Endothelial cell of umbilical vein (primary cell): Measurements from ENCODE around the gene LAMB3. TPM values are rescaled to one million over a fixed set of nuclear protein-coding genes. Genes with fewer than 3 reads are reported as not detected.

Experiments used
- BruUV-seq: library from RNA; stranded (reverse); fragments of 400-500 nt; replicated peaks from 2 replicates; lab custom pipeline; 2021; lab: Mats Ljungman, UMichigan
- CTCF ChIA-PET: fragments of 300-600, 350-600 bp; sonication (Branson Sonifier 250); formaldehyde crosslinking; loops from one replicate; lab custom pipeline; 2021; ENCODE audit warnings: antibody characterized with exemption, inconsistent platforms; lab: Charles Lee
- POLR2A ChIA-PET: fragments of 300-600, 350-600 bp; sonication (Branson Sonifier 250); formaldehyde crosslinking; loops from one replicate; lab custom pipeline; 2021; ENCODE audit warnings: antibody characterized with exemption, inconsistent platforms; lab: Charles Lee
- DNase-seq: peaks from one replicate; pipeline ENCODE4 v3.0.0-alpha.2; 2011; ENCODE audit warnings: low read depth, low spot score
- FAIRE-seq: peaks from 2 replicates; lab custom pipeline; 2011; peaks lifted over from hg19 to GRCh38; lab: Jason Lieb, UNC
- H2AFZ ChIP-seq: 2 replicates; pipeline ENCODE4 v1.6.0; 2012; ENCODE audit warnings: low read depth, low read length, control low read depth, inconsistent platforms
- H3K27ac ChIP-seq: 2 replicates; pipeline ENCODE4 v1.5.1; 2011; ENCODE audit warnings: low read depth, mild to moderate bottlenecking, control low read depth, low read length, moderate library complexity; ENCODE audit not compliant: insufficient read depth
- H3K27me3 ChIP-seq, 2 experiments: 2 replicates each; pipeline versions ENCODE4 v1.6.0 to v1.6.1; 2011; ENCODE audit warnings: low read length in 2 of 2, mixed read lengths in 1 of 2; ENCODE audit not compliant: control insufficient read depth in 2 of 2, insufficient read depth in 2 of 2
- H3K36me3 ChIP-seq, 2 experiments: 2 replicates in 1 of 2; 3 replicates in 1 of 2; pipeline ENCODE4 v1.5.1; 2011; ENCODE audit warnings: low read length in 2 of 2, mild to moderate bottlenecking in 1 of 2, moderate library complexity in 1 of 2; ENCODE audit not compliant: control insufficient read depth in 2 of 2, insufficient read depth in 2 of 2; ENCODE audit errors: extremely low read depth in 1 of 2
- H3K4me1 ChIP-seq: 3 replicates; pipeline ENCODE4 v1.5.1; 2011; ENCODE audit warnings: mild to moderate bottlenecking, low read length; ENCODE audit not compliant: control insufficient read depth, insufficient read depth; ENCODE audit errors: extremely low read depth
- H3K4me2 ChIP-seq: 2 replicates; pipeline ENCODE4 v1.6.1; 2011; ENCODE audit warnings: low read length, control low read depth, mixed read lengths; ENCODE audit not compliant: insufficient read depth
- H3K4me3 ChIP-seq, 3 experiments: fragments of 200-600 bp in 1 of 3; sonication (generic), shearing (Covaris generic) in 1 of 3; replicated peaks in 1 of 3; 2 replicates each; pipeline ENCODE4 v1.5.1; 2011 to 2016; ENCODE audit warnings: control low read depth in 3 of 3, low read length in 3 of 3, mild to moderate bottlenecking in 2 of 3, inconsistent platforms in 1 of 3, low read depth in 1 of 3, moderate library complexity in 1 of 3; ENCODE audit not compliant: insufficient read depth in 1 of 3
- H3K79me2 ChIP-seq: 2 replicates; pipeline ENCODE4 v1.6.0; 2012; ENCODE audit warnings: low read length, inconsistent platforms; ENCODE audit not compliant: control insufficient read depth, insufficient read depth
- H3K9ac ChIP-seq: replicated peaks from 2 replicates; pipeline ENCODE3; 2011; ENCODE audit warnings: low read length, control low read depth; ENCODE audit not compliant: insufficient read depth; ENCODE audit errors: extremely low read depth
- H3K9me1 ChIP-seq: replicated peaks from 3 replicates; pipeline ENCODE4 v1.6.0; 2011; ENCODE audit warnings: mild to moderate bottlenecking, low read length; ENCODE audit not compliant: control insufficient read depth, insufficient read depth; ENCODE audit errors: extremely low read depth
- H3K9me3 ChIP-seq: replicated peaks from 2 replicates; pipeline ENCODE4 v1.5.1; 2012; ENCODE audit warnings: low read length, inconsistent platforms; ENCODE audit not compliant: control insufficient read depth, insufficient read depth
- H4K20me1 ChIP-seq: replicated peaks from 2 replicates; pipeline ENCODE3; 2011; ENCODE audit warnings: mild to moderate bottlenecking, low read length; ENCODE audit not compliant: control insufficient read depth, insufficient read depth; ENCODE audit errors: extremely low read depth
- EZH2 ChIP-seq: IDR thresholded peaks from 2 replicates; pipeline ENCODE4 v1.6.1; 2012; ENCODE audit warnings: borderline replicate concordance, low read depth, mild to moderate bottlenecking, moderate library complexity, low read length, inconsistent platforms; ENCODE audit not compliant: severe bottlenecking
- FOS ChIP-seq: IDR thresholded peaks from 2 replicates; pipeline ENCODE4 v1.6.1; 2011; ENCODE audit warnings: mild to moderate bottlenecking, low read length, moderate library complexity, borderline replicate concordance; ENCODE audit not compliant: insufficient read depth
- GATA2 ChIP-seq: IDR thresholded peaks from 2 replicates; pipeline ENCODE4 v1.7.0; 2011; ENCODE audit warnings: low read depth, mild to moderate bottlenecking, moderate library complexity, mixed read lengths, low read length; ENCODE audit not compliant: insufficient read length, insufficient read depth
- JUN ChIP-seq: IDR thresholded peaks from 2 replicates; pipeline ENCODE4 v1.6.1; 2011; ENCODE audit warnings: borderline replicate concordance, low read depth; ENCODE audit not compliant: insufficient read length, insufficient read depth
- MAX ChIP-seq: IDR thresholded peaks from 2 replicates; pipeline ENCODE4 v1.6.1; 2011; ENCODE audit not compliant: insufficient read depth, insufficient read length
- MYC ChIP-seq: IDR thresholded peaks from one replicate; pipeline ENCODE4 v1.6.1; 2011; ENCODE audit warnings: mild to moderate bottlenecking, low read depth, low read length
- POLR2A ChIP-seq: IDR thresholded peaks from 2 replicates; pipeline ENCODE4 v1.6.1; 2012; ENCODE audit warnings: low read depth, mild to moderate bottlenecking, control low read depth, low read length
- POLR2AphosphoS5 ChIP-seq: IDR thresholded peaks from 2 replicates; pipeline ENCODE4 v1.6.1; 2012; ENCODE audit warnings: low read depth, mild to moderate bottlenecking, control low read depth, low read length, moderate library complexity; ENCODE audit not compliant: insufficient read depth
- dilution Hi-C: fragments of 300-500 bp; cut with MboI; formaldehyde crosslinking; loops from one replicate; pipeline ENCODE4 v1.15.0; 2019; ENCODE audit warnings: low sequenced_read_pairs; ENCODE audit not compliant: extremely low pct_ligation_motif_present
- intact Hi-C: fragments of 100-400 bp; cut with micrococcal nuclease; formaldehyde crosslinking; loops from one replicate; pipeline ENCODE4 v1.10.0; 2022
- polyA plus RNA-seq, 4 experiments: library from polyadenylated mRNA; depleted of rRNA in 3 of 4; stranded (reverse) in 3 of 4; unstranded in 1 of 4; fragments of >200 nt; gene quantifications; 2 replicates each; pipeline versions ENCODE4 v1.2.1 to v1.2.3, GENCODE V29; 2011 to 2012; ENCODE audit warnings: missing spikeins in 1 of 4
- total RNA-seq: library from RNA; stranded (reverse); gene quantifications from 2 replicates; pipeline ENCODE4 v1.2.3, GENCODE V29; 2021
- TF ChIP-seq, protein P1 (sequence below), 2 donors: IDR thresholded peaks; 1 replicate in 1 of 2; 2 replicates in 1 of 2; pipeline ENCODE4 v1.5.1; 2011; ENCODE audit warnings: low read length in 2 of 2, mild to moderate bottlenecking in 2 of 2, moderate library complexity in 2 of 2, control low read depth in 1 of 2, inconsistent platforms in 1 of 2, low read depth in 1 of 2; ENCODE audit not compliant: insufficient read depth in 1 of 2; ENCODE audit errors: extremely low read depth in 1 of 2

Gene LAMB3
- total and polyA plus RNA-seq, 2 donors (not counting 3 experiments of a cell fraction or from before 2014, with no cell fraction given) = 2.6 to 3.1 TPM

- Histone ChIP-seq H3K4me2 (no peak overlapping the region), H3K4me3 (no peak overlapping the region), H3K9ac (no peak overlapping the region), H3K9me3 (no peaks in the 10 kb centered on the region), H3K9me1 (no peaks in the 10 kb centered on the region), H3K36me3 (no peaks in the 10 kb centered on the region), H3K27ac (no peak overlapping the region), H3K4me1 (peaks cover 5% of the 10 kb centered on the region), H2AFZ (no peak overlapping the region), H4K20me1 (no peaks in the 10 kb centered on the region), H3K27me3 (peaks cover 18 to 36% of the 10 kb centered on the region in 2 experiments), H3K79me2 (no peaks in the 10 kb centered on the region)
- no peak for DNase-seq
- dilution Hi-C loops (no loop called here), intact Hi-C loops (no loop called here)
- TF ChIP-seq MAX = no peak
- TF ChIP-seq JUN = no peak
- TF ChIP-seq FOS = no peak
- no peak for TF ChIP-seq POLR2A
- no peak for TF ChIP-seq EZH2
- TF ChIP-seq GATA2 = no peak
- TF ChIP-seq, protein P1, sequence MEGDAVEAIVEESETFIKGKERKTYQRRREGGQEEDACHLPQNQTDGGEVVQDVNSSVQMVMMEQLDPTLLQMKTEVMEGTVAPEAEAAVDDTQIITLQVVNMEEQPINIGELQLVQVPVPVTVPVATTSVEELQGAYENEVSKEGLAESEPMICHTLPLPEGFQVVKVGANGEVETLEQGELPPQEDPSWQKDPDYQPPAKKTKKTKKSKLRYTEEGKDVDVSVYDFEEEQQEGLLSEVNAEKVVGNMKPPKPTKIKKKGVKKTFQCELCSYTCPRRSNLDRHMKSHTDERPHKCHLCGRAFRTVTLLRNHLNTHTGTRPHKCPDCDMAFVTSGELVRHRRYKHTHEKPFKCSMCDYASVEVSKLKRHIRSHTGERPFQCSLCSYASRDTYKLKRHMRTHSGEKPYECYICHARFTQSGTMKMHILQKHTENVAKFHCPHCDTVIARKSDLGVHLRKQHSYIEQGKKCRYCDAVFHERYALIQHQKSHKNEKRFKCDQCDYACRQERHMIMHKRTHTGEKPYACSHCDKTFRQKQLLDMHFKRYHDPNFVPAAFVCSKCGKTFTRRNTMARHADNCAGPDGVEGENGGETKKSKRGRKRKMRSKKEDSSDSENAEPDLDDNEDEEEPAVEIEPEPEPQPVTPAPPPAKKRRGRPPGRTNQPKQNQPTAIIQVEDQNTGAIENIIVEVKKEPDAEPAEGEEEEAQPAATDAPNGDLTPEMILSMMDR (IDR thresholded peaks at IDR 0.05; ENCODE audit: extremely low read depth in 1 of 2, insufficient read depth in 1 of 2, low read depth in 1 of 2, low read length in 2 of 2) = no peak
- no peak for TF ChIP-seq MYC
- no peak for TF ChIP-seq POLR2AphosphoS5
- no peak for FAIRE-seq
- no TSS peak for BruUV-seq
- ChIA-PET POLR2A (no interaction called here), CTCF (no interaction called here)
Measured at GRCh38 chr1:209670441-209671082, 18.3 kb upstream of the LAMB3 start.
